ENCODE results near the gene FAM25G. TPM values are rescaled to one million over a fixed set of nuclear protein-coding genes. Genes with fewer than 3 reads are reported as not detected.

Gene FAM25G
- polyA plus RNA-seq, 3 donors: not detected

DNA sequence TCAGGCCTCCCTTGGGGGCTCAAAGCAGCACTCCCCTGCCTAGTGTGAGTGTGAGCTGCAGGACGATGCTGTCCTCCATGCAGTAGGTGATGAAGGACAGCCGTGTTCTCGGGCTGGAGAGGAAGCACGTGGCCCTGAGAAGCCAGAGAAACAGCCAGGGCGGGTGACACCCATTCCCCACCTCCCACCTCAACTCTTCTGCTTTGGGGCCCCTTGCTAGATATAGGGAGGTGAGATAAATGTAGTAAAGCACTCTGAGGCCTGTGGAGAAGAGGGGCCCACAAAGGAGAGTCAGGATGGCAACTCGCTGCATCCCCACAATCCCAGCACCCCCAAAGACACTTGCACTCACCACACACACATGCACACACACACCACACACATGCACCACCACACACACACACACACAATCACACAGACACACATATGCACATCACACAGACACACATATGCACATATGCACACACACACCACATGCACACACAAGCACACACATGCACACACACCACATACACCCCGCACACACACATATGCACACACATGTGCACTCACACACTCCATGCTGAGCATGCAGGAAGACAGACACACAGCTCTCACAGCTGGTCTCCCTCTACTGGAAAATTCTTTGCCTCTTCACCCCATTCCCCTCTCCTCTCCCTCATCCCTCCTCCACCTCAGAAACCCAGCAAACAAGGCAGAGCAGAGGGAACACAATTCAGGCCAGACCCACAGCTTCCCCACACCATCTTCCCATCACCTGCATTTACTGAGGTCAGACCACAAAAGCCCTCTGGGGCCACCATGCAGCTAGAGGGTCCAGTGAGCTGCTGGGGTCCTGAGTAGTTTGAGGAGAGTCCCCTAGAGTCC is 38.1 kb downstream of the FAM25G start:
- no peaks in the 10 kb centered on the region for H3K36me3 ChIP-seq (replicated peaks in 1 of 2; ENCODE audit: control insufficient read depth in 1 of 2, insufficient read depth in 2 of 2, low read length in 2 of 2)
- H3K27me3 Mint-ChIP-seq (ENCODE audit: low read depth in 3 of 3): peaks cover 3 to 4% (median 3%) of the 10 kb centered on the region in 3 donors

DNA sequence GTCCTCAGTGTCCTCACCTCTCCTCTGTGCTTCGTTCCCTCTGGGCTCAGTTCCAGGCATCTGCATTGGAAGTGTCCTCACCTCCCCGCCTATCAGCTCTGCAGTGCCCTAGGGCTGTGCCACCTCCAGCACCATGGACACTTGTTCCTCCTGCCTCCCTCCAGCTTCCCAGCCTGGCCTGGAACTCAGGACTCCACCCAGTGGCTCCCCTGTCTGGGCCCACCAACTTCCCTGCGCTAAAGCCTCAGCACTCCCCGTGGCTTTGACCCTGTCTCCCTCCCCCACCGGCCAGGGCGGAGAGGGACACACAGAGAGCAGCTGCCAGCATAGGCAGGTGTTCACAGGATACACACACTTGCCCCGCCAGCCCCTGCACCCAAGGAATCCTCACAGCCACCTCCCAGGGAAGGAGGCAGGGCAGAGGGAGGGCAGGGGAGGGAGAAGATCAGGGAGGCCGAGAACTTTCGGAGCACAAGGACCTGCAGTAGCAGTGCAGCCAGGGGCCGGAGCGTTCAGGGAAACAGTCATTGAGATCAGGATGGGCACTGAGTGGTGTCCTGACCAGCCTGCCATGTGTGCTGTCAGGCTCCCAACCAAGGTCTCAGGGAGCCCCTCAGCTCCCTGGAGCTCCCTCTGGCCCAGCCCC is 38.9 kb downstream of the FAM25G start:
- no peaks in the 10 kb centered on the region for H3K36me3 ChIP-seq (replicated peaks in 1 of 2; ENCODE audit: control insufficient read depth in 1 of 2, insufficient read depth in 2 of 2, low read length in 2 of 2)
- H3K4me3 ChIP-seq (replicated peaks in 1 of 3; ENCODE audit: low read depth in 2 of 3, low read length in 3 of 3): no peak overlapping the region
- H3K9me3 ChIP-seq (replicated peaks in 1 of 2; ENCODE audit: control insufficient read depth in 1 of 2, insufficient read depth in 1 of 2, low read length in 2 of 2): no peaks in the 10 kb centered on the region
- no peak overlapping the region for H3K9ac ChIP-seq (ENCODE audit: insufficient read depth, low read length, poor library complexity, severe bottlenecking)
- TF ChIP-seq, protein P1, sequence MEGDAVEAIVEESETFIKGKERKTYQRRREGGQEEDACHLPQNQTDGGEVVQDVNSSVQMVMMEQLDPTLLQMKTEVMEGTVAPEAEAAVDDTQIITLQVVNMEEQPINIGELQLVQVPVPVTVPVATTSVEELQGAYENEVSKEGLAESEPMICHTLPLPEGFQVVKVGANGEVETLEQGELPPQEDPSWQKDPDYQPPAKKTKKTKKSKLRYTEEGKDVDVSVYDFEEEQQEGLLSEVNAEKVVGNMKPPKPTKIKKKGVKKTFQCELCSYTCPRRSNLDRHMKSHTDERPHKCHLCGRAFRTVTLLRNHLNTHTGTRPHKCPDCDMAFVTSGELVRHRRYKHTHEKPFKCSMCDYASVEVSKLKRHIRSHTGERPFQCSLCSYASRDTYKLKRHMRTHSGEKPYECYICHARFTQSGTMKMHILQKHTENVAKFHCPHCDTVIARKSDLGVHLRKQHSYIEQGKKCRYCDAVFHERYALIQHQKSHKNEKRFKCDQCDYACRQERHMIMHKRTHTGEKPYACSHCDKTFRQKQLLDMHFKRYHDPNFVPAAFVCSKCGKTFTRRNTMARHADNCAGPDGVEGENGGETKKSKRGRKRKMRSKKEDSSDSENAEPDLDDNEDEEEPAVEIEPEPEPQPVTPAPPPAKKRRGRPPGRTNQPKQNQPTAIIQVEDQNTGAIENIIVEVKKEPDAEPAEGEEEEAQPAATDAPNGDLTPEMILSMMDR (IDR thresholded peaks at IDR 0.05): no peak
- no peak overlapping the region for H3K27ac ChIP-seq (ENCODE audit: low read depth in 1 of 2, low read length in 2 of 2)
- no peaks in the 10 kb centered on the region for H3K4me1 ChIP-seq (ENCODE audit: control insufficient read depth in 1 of 2, insufficient read depth in 2 of 2, low read length in 2 of 2)
- 73% methylated on average over 8 of the region's 11 CpGs for WGBS (ENCODE audit: insufficient coverage)
- no peak for DNase-seq
- Mint-ChIP-seq H3K27ac (no peak overlapping the region), H3K4me3 (no peak overlapping the region), H3K9me3 (peaks cover 0 to 6% (median 1%) of the 10 kb centered on the region in 7 donors), H3K4me1 (peaks cover 2% of the 10 kb centered on the region), H3K36me3 (no peaks in the 10 kb centered on the region), H3K27me3 (ENCODE audit: low read depth in 3 of 3) (peaks cover 3 to 4% (median 3%) of the 10 kb centered on the region in 3 donors)
- H3K4me2 ChIP-seq (replicated peaks; ENCODE audit: extremely low read depth, low read length, poor library complexity, severe bottlenecking): no peak overlapping the region
- H3K27me3 ChIP-seq (ENCODE audit: control insufficient read depth in 2 of 2, insufficient read depth in 2 of 2, low read length in 2 of 2): no peaks in the 10 kb centered on the region
- H3K79me2 ChIP-seq (ENCODE audit: insufficient read depth, low read length): no peaks in the 10 kb centered on the region
- H2AFZ ChIP-seq (ENCODE audit: insufficient read depth, low read depth, low read length, poor library complexity, severe bottlenecking): no peak overlapping the region
- H4K20me1 ChIP-seq (ENCODE audit: insufficient read depth, low read length): no peaks in the 10 kb centered on the region
- intact Hi-C loops (cut with micrococcal nuclease): no loop called here

More for the DNA sequence above, 38.1 kb downstream of the FAM25G start:
- DNase-seq: no peak
- Histone ChIP-seq H3K79me2 (ENCODE audit: insufficient read depth, low read length) (no peaks in the 10 kb centered on the region), H3K4me2 (replicated peaks; ENCODE audit: extremely low read depth, low read length, poor library complexity, severe bottlenecking) (no peak overlapping the region), H3K4me1 (ENCODE audit: control insufficient read depth in 1 of 2, insufficient read depth in 2 of 2, low read length in 2 of 2) (no peaks in the 10 kb centered on the region), H2AFZ (ENCODE audit: insufficient read depth, low read depth, low read length, poor library complexity, severe bottlenecking) (no peak overlapping the region), H3K9me3 (replicated peaks in 1 of 2; ENCODE audit: control insufficient read depth in 1 of 2, insufficient read depth in 1 of 2, low read length in 2 of 2) (no peaks in the 10 kb centered on the region), H3K27me3 (ENCODE audit: control insufficient read depth in 2 of 2, insufficient read depth in 2 of 2, low read length in 2 of 2) (no peaks in the 10 kb centered on the region), H3K27ac (ENCODE audit: low read depth in 1 of 2, low read length in 2 of 2) (no peak overlapping the region), H3K9ac (ENCODE audit: insufficient read depth, low read length, poor library complexity, severe bottlenecking) (no peak overlapping the region), H4K20me1 (ENCODE audit: insufficient read depth, low read length) (no peaks in the 10 kb centered on the region), H3K4me3 (replicated peaks in 1 of 3; ENCODE audit: low read depth in 2 of 3, low read length in 3 of 3) (no peak overlapping the region)
- Mint-ChIP-seq H3K27ac (no peak overlapping the region), H3K4me3 (no peak overlapping the region), H3K9me3 (peaks cover 0 to 2% (median 0%) of the 10 kb centered on the region in 7 donors), H3K36me3 (no peaks in the 10 kb centered on the region), H3K4me1 (peaks cover 2% of the 10 kb centered on the region)
- intact Hi-C loops (cut with micrococcal nuclease): no loop called here
- TF ChIP-seq, protein P1 (IDR thresholded peaks at IDR 0.05): no peak
- 93% methylated on average over 2 of the region's 7 CpGs for WGBS (ENCODE audit: insufficient coverage)
